Measurements from ENCODE around the gene CMTR1.
"Not testable (repeated sequence)": the region's sequence is repeated elsewhere in the genome, so short reads cannot be mapped to it uniquely, and the experiment has no call there.

Gene CMTR1

GRCh38 chr6:37492991-37493660 is 60.1 kb downstream of the CMTR1 start:
- DNase-seq, result peak; percentile 36

- no peak for DNase-seq
These were observed 60.6 kb downstream of the CMTR1 start for GRCh38 chr6:37493661-37493995.

- no peak for DNase-seq
These were observed 62.4 kb downstream of the CMTR1 start for GRCh38 chr6:37495244-37495934.

- DNase-seq, result no peak
These were observed 64.2 kb downstream of the CMTR1 start for GRCh38 chr6:37496951-37497885.

GRCh38 chr6:37499433-37500293 is 66.6 kb downstream of the CMTR1 start, which contains the start of gene CCDC167:
Gene CCDC167 (minus strand): TSS chr6:37499893. CDS start chr6:37499863, 30 bp downstream.
- DNase-seq, result peak; percentile 99

- no peak for DNase-seq
These were observed 67.2 kb downstream of the CMTR1 start for GRCh38 chr6:37500294-37500608.

GRCh38 chr6:37500904-37501303 is 67.9 kb downstream of the CMTR1 start:
- DNase-seq, result not testable (repeated sequence)

- no peak for DNase-seq
These were observed 68.8 kb downstream of the CMTR1 start for GRCh38 chr6:37501632-37502491.

GRCh38 chr6:37502703-37503291 is 69.8 kb downstream of the CMTR1 start:
- no peak for DNase-seq

GRCh38 chr6:37503309-37503965 is 70.4 kb downstream of the CMTR1 start:
- no peak for DNase-seq

- DNase-seq, result no peak
These were observed 71.0 kb downstream of the CMTR1 start for GRCh38 chr6:37504024-37504423.

GRCh38 chr6:37506479-37506878 is 73.5 kb downstream of the CMTR1 start:
- no peak for DNase-seq

GRCh38 chr6:37507077-37507476 is 74.1 kb downstream of the CMTR1 start:
- no peak for DNase-seq

- DNase-seq, result no peak
These were observed 74.8 kb downstream of the CMTR1 start for GRCh38 chr6:37507690-37508421.

GRCh38 chr6:37511201-37511600 is 78.2 kb downstream of the CMTR1 start:
- no peak for DNase-seq

- peak; percentile 39 for DNase-seq
These were observed 78.9 kb downstream of the CMTR1 start for GRCh38 chr6:37511910-37512399.

- DNase-seq, result no peak
These were observed 79.5 kb downstream of the CMTR1 start for GRCh38 chr6:37512400-37513011.

GRCh38 chr6:37513155-37513554 is 80.1 kb downstream of the CMTR1 start:
- DNase-seq, result no peak

GRCh38 chr6:37513576-37513975 is 80.6 kb downstream of the CMTR1 start:
- no peak for DNase-seq

Data from eye (tissue), 1 donor.